ENCODE data around the gene MYO1D. TPM values are rescaled to one million over a fixed set of nuclear protein-coding genes. Genes with fewer than 3 reads are reported as not detected.

The MYO1D gene
- total RNA-seq, 4 donors from 2014 or later: 36.9 to 49.2 (median 39.5) TPM

GRCh38 chr17:32517982-32518381, 358.9 kb downstream of the MYO1D start:
- ATAC-seq (ENCODE audit: low FRiP score) (no peak), DNase-seq (ENCODE audit: low spot score) (no peak)
- TF ChIP-seq, protein P1, sequence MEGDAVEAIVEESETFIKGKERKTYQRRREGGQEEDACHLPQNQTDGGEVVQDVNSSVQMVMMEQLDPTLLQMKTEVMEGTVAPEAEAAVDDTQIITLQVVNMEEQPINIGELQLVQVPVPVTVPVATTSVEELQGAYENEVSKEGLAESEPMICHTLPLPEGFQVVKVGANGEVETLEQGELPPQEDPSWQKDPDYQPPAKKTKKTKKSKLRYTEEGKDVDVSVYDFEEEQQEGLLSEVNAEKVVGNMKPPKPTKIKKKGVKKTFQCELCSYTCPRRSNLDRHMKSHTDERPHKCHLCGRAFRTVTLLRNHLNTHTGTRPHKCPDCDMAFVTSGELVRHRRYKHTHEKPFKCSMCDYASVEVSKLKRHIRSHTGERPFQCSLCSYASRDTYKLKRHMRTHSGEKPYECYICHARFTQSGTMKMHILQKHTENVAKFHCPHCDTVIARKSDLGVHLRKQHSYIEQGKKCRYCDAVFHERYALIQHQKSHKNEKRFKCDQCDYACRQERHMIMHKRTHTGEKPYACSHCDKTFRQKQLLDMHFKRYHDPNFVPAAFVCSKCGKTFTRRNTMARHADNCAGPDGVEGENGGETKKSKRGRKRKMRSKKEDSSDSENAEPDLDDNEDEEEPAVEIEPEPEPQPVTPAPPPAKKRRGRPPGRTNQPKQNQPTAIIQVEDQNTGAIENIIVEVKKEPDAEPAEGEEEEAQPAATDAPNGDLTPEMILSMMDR (IDR thresholded peaks at IDR 0.05): no peak

DNA sequence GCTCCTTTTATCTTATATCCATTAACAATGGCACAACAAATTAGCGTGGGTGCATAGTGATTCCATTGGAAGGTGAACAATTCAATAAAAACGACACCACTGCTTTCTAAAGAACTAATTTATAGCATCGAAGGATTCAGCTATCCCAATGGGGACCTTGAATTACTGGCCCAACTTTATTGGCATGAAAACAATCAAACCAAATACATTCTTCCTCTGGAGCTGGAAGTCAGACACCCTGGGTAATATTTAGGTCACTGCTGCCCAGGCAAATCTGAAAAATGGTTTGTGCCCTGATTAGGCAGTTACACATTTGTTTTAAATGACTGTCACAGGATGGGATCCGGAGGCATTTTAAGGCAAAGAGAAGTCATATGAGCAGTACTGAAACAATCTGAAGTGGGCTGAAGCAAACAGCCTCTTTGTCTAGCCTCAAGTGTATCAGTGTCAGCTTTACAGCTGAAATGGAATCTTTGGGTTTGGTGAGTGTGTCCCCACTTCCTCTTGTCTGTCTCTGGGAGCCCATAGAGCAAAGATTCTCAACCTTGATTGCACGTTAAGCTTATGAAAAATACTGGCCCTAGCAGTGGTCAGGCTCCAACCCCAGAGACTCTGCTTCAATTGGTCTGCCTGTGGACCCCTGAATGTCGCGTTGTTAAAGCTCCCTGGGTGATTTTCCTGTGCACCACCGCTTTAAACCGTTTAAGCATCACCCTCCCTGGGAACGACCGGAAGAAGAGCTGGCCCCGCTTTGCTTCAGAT, 359.8 kb downstream of the MYO1D start:
- TF ChIP-seq, protein P1 (IDR thresholded peaks at IDR 0.05): no peak
- no peak for DNase-seq (ENCODE audit: low spot score)
- no peak for ATAC-seq (ENCODE audit: low FRiP score)

DNA sequence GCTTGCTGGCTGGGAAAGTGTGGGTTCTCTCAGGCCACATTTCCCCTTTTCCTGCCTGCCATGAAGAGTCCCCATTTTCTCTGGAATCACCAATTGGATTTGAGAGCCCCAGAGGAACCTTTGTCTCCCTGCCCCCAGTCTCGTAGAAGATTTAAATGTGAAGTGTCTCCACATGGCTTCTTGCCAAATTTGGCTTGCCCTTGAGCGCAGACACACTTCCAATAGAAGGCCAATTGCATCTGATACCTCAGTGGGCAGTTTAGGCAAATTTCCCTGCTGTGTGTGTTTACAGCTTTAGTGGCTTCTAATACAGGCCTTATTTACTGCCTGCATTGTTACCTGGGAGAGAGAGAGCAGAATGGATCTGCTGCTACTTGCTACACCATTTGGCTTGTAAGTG, 360.5 kb downstream of the MYO1D start:
- ATAC-seq (ENCODE audit: low FRiP score) (no peak), DNase-seq (ENCODE audit: low spot score) (no peak)
- TF ChIP-seq, protein P1 (IDR thresholded peaks at IDR 0.05): no peak

GRCh38 chr17:32515677-32516383, 361.1 kb downstream of the MYO1D start:
- TF ChIP-seq, protein P1 (IDR thresholded peaks at IDR 0.05): no peak
- DNase-seq (ENCODE audit: low spot score): no peak
- no peak for ATAC-seq (ENCODE audit: low FRiP score)

- TF ChIP-seq, protein P1 (IDR thresholded peaks at IDR 0.05): no peak
- no peak for ATAC-seq (ENCODE audit: low FRiP score)
- no peak for DNase-seq (ENCODE audit: low spot score)
These were observed 362.3 kb downstream of the MYO1D start for GRCh38 chr17:32514606-32515005.

DNA sequence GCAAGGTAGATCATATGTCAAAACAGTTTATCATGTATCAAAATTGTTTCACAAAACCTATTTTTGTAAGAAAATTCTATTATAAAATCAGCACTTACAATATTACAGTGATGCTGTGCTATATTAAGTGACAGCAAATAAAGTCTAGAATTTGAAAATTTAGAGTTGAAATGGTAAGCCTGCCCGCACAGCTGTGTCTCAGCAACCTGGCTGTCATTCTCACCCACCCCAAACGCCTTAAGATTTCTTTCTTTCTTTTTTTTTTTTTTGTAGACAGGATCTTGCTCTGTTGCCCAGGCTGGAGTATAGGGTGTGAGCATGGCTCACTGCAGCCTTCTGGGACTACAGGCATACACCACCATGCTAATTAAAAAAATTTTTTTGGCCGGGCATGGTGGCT, 363.3 kb downstream of the MYO1D start:
- ATAC-seq (ENCODE audit: low FRiP score) (no peak), DNase-seq (ENCODE audit: low spot score) (no peak)
- TF ChIP-seq, protein P1 (IDR thresholded peaks at IDR 0.05): no peak

DNA sequence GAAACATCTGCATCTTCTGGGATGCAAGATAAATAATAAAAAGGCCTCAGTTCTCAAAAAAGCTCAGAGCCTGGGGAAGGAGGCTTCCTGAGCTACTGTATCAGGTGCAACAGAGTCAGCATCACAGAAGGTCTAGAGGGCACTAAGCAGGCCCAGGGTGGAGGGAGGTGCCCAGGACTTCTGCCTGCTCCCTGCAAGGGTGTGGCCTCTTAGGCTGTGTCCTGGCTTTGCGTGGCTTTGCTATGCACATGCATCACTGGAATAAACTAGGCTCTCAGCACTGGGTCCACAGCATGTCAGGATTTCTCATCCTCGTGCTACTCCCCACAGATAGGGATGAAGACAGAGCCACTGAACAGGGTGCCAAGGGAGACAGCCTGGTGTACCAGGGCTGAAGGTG, 364.6 kb downstream of the MYO1D start:
- no peak for ATAC-seq (ENCODE audit: low FRiP score)
- TF ChIP-seq, protein P1 (IDR thresholded peaks at IDR 0.05): no peak

More for the DNA sequence above, 364.6 kb downstream of the MYO1D start:
- DNase-seq (ENCODE audit: low spot score): no peak

All from omental fat pad (tissue), 4 donors.